ENCODE results near the gene SLC25A29. TPM values are rescaled to one million over a fixed set of nuclear protein-coding genes. Genes with fewer than 3 reads are reported as not detected.
A peak's percentile ranks its signal among the peaks of the same experiment; 100 is the strongest.

The SLC25A29 gene
- total and polyA plus RNA-seq, 2 of the 13 experiments (the other 11 are each of a cell fraction or from before 2014, with no cell fraction given) = 12.2 to 17.2 TPM

DNA sequence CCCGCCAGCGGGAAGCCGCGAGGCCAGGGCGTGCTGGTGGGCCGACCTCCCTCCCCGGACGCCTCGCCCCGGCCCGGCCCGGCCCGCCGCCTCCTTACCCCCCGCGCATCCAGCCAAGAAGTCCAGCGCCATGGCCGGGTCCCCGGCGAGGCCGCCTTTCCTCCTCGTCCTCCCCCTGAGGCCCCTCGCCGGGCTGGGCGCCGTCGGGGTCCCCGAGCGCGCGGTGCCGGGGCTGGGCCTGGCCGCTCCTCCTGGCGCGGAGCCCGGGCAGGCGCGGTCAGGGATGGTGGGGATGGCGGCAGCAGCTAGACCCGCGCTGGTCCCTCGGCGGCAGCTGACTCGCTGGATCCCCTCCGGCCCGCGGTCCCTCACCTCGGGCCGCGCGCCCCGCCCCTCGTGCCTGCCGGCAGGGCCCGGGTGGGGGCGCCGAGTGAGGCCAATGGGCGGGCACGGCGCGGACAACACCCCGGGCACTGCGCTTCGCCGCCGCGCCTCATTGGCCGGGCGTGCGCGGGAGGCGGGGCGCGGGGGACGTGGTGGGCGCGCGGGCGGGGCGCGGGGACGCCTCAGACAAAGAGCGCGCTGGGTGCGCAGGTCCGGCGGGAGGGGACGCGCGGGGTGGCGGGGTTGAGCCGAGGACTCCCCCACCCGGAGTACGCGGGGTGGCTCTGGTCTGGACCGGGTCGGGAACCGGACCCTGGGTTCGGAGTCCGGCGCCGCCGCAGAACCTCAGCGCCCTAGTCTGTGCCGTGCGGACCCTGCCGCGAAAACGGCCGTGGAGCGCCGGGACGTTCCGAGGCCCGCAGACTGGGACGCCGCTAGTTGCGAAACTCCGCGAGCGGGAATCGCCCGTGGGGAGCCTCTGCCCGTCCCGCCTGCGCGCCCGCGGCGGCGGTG lies at the start of gene SLC25A29 (continued):
- TF ChIP-seq ZNF12 (CRISPR knock-in tag; IDR thresholded peaks at IDR 0.05) = no peak
- TF ChIP-seq, protein P1, sequence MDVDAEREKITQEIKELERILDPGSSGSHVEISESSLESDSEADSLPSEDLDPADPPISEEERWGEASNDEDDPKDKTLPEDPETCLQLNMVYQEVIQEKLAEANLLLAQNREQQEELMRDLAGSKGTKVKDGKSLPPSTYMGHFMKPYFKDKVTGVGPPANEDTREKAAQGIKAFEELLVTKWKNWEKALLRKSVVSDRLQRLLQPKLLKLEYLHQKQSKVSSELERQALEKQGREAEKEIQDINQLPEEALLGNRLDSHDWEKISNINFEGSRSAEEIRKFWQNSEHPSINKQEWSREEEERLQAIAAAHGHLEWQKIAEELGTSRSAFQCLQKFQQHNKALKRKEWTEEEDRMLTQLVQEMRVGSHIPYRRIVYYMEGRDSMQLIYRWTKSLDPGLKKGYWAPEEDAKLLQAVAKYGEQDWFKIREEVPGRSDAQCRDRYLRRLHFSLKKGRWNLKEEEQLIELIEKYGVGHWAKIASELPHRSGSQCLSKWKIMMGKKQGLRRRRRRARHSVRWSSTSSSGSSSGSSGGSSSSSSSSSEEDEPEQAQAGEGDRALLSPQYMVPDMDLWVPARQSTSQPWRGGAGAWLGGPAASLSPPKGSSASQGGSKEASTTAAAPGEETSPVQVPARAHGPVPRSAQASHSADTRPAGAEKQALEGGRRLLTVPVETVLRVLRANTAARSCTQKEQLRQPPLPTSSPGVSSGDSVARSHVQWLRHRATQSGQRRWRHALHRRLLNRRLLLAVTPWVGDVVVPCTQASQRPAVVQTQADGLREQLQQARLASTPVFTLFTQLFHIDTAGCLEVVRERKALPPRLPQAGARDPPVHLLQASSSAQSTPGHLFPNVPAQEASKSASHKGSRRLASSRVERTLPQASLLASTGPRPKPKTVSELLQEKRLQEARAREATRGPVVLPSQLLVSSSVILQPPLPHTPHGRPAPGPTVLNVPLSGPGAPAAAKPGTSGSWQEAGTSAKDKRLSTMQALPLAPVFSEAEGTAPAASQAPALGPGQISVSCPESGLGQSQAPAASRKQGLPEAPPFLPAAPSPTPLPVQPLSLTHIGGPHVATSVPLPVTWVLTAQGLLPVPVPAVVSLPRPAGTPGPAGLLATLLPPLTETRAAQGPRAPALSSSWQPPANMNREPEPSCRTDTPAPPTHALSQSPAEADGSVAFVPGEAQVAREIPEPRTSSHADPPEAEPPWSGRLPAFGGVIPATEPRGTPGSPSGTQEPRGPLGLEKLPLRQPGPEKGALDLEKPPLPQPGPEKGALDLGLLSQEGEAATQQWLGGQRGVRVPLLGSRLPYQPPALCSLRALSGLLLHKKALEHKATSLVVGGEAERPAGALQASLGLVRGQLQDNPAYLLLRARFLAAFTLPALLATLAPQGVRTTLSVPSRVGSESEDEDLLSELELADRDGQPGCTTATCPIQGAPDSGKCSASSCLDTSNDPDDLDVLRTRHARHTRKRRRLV (CRISPR knock-in tag; IDR thresholded peaks at IDR 0.05) = no peak
- TF ChIP-seq SMAD9 (CRISPR knock-in tag; IDR thresholded peaks at IDR 0.05) = no peak
- TF ChIP-seq ZNF710 (CRISPR knock-in tag; IDR thresholded peaks at IDR 0.05; ENCODE audit: borderline replicate concordance) = peak; percentile 57; the same call in 1 of the 2 replicates
- no peak for TF ChIP-seq ZNF101 (CRISPR knock-in tag; IDR thresholded peaks at IDR 0.05; ENCODE audit: borderline replicate concordance, low read depth)
- no peak for TF ChIP-seq ZNF382 (CRISPR knock-in tag; IDR thresholded peaks at IDR 0.05; ENCODE audit: borderline replicate concordance)
- peak; percentile 46; the same call in 1 of the 2 replicates for TF ChIP-seq POLR2AphosphoS5 (IDR thresholded peaks at IDR 0.05; ENCODE audit: low read depth, low read length)
- TF ChIP-seq, protein P2, sequence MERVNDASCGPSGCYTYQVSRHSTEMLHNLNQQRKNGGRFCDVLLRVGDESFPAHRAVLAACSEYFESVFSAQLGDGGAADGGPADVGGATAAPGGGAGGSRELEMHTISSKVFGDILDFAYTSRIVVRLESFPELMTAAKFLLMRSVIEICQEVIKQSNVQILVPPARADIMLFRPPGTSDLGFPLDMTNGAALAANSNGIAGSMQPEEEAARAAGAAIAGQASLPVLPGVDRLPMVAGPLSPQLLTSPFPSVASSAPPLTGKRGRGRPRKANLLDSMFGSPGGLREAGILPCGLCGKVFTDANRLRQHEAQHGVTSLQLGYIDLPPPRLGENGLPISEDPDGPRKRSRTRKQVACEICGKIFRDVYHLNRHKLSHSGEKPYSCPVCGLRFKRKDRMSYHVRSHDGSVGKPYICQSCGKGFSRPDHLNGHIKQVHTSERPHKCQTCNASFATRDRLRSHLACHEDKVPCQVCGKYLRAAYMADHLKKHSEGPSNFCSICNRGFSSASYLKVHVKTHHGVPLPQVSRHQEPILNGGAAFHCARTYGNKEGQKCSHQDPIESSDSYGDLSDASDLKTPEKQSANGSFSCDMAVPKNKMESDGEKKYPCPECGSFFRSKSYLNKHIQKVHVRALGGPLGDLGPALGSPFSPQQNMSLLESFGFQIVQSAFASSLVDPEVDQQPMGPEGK (CRISPR knock-in tag; IDR thresholded peaks at IDR 0.05) = peak; percentile 32; the same call in 1 of the 2 replicates
- TF ChIP-seq, protein P3, sequence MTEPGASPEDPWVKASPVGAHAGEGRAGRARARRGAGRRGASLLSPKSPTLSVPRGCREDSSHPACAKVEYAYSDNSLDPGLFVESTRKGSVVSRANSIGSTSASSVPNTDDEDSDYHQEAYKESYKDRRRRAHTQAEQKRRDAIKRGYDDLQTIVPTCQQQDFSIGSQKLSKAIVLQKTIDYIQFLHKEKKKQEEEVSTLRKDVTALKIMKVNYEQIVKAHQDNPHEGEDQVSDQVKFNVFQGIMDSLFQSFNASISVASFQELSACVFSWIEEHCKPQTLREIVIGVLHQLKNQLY (CRISPR knock-in tag; IDR thresholded peaks at IDR 0.05) = no peak
- no peak for TF ChIP-seq BHLHE40 (IDR thresholded peaks at IDR 0.05; ENCODE audit: low read length)
- TF ChIP-seq SP2 (CRISPR knock-in tag; IDR thresholded peaks at IDR 0.05) = peak; percentile 72
- TF ChIP-seq ATF7-NPFF (CRISPR knock-in tag; IDR thresholded peaks at IDR 0.05; ENCODE audit: low read depth) = no peak; the same call in none of the 2 replicates
- TF ChIP-seq SAP130 (CRISPR knock-in tag; IDR thresholded peaks at IDR 0.05; ENCODE audit: low read depth) = peak; percentile 67
- no peak for TF ChIP-seq HNRNPUL1 (IDR thresholded peaks at IDR 0.05; ENCODE audit: low read depth, low read length)
- TF ChIP-seq NCOA1 (CRISPR knock-in tag; IDR thresholded peaks at IDR 0.05) = no peak
- TF ChIP-seq ZNF235 (CRISPR knock-in tag; IDR thresholded peaks at IDR 0.05; ENCODE audit: borderline replicate concordance) = no peak
